Transverse colon (tissue), 4 donors: ENCODE results near the gene HVCN1. TPM values are rescaled to one million over a fixed set of nuclear protein-coding genes. Genes with fewer than 3 reads are reported as not detected.

Source experiments
- DNase-seq: peaks from one replicate; pipeline ENCODE4 v3.0.0-alpha.2; 2019
- H3K27ac ChIP-seq, 4 donors: fragments of 200-600 bp; sonication (generic); 2 replicates each; pipeline ENCODE4 v1.5.1; 2016 to 2018; ENCODE audit warnings: inconsistent platforms in 4 of 4
- H3K27me3 ChIP-seq: fragments of 200-600 bp; sonication (generic); 2 replicates; pipeline ENCODE4 v1.5.1; 2017; ENCODE audit warnings: inconsistent platforms
- H3K36me3 ChIP-seq, 4 donors: fragments of 200-600 bp; sonication (generic); 2 replicates each; pipeline ENCODE4 v1.5.1; 2017 to 2019; ENCODE audit warnings: inconsistent platforms in 4 of 4
- H3K4me1 ChIP-seq, 4 donors: fragments of 200-600 bp; sonication (generic); 2 replicates each; pipeline ENCODE4 v1.5.1; 2017 to 2020; ENCODE audit warnings: inconsistent platforms in 4 of 4
- H3K4me3 ChIP-seq, 4 donors: fragments of 200-600 bp; sonication (generic); 1 replicate in 1 of 4; 2 replicates in 3 of 4; pipeline versions ENCODE4 v1.5.1 to v1.6.1; 2017 to 2019; ENCODE audit warnings: inconsistent platforms in 4 of 4
- H3K9me3 ChIP-seq, 2 donors: fragments of 200-600 bp; sonication (generic); 2 replicates each; pipeline ENCODE4 v1.5.1; 2017 to 2019; ENCODE audit warnings: inconsistent platforms in 2 of 2
- EP300 ChIP-seq: sonication (generic); formaldehyde crosslinking; IDR thresholded peaks from one replicate; pipeline ENCODE4 v1.6.1; 2017; ENCODE audit warnings: antibody characterized with exemption, low read depth
- POLR2A ChIP-seq: fragments of 450-650 bp; IDR thresholded peaks from one replicate; pipeline ENCODE4 v1.6.1; 2016; ENCODE audit warnings: antibody characterized with exemption, mild to moderate bottlenecking, moderate library complexity
- POLR2AphosphoS5 ChIP-seq, 3 donors: sonication (generic); formaldehyde crosslinking; IDR thresholded peaks; one replicate each; pipeline ENCODE4 v1.6.1; 2016; ENCODE audit warnings: antibody characterized with exemption in 3 of 3
- WGBS, 2 donors: methylation state at CpG; one replicate each; pipeline ENCODE4 v1.1.5; 2018; ENCODE audit warnings: low coverage in 1 of 2; 5-methylcytosine and 5-hydroxymethylcytosine counted together
- in situ Hi-C, 4 donors: fragments of 200-750 bp; cut with MboI; loops; one replicate each; pipeline versions ENCODE4 v1.15.0 to v1.15.1; 2017; ENCODE audit warnings: low sequenced_read_pairs in 3 of 4, low pct_ligation_motif_present in 1 of 4, low pct_unique_long_range_greater_than_20kb in 1 of 4
- intact Hi-C: fragments of 100-400 bp; cut with DNase I; formaldehyde crosslinking; loops from one replicate; pipeline ENCODE4 v1.15.1; 2023; ENCODE audit warnings: low total_unique reads
- total RNA-seq, 4 donors: library from RNA; depleted of rRNA; stranded (reverse); fragments of >200 nt; gene quantifications; one replicate each; pipeline ENCODE4 v1.1.0, GENCODE V29; 2016
- TF ChIP-seq, protein P1 (sequence below), 5 experiments: fragments of 200-600 bp in 3 of 5; fragments of 450-650 bp in 2 of 5; sonication (generic) in 3 of 5; IDR thresholded peaks; 1 replicate in 2 of 5; 2 replicates in 3 of 5; pipeline ENCODE4 v1.5.1; 2016 to 2017; ENCODE audit warnings: antibody characterized with exemption in 5 of 5, inconsistent platforms in 3 of 5, mild to moderate bottlenecking in 2 of 5, moderate library complexity in 1 of 5

Gene HVCN1
- total RNA-seq, 4 donors from 2014 or later: 3.4 to 7.9 (median 7.3) TPM; not detected in 1

- Histone ChIP-seq H3K4me3 (no peak overlapping the region), H3K27me3 (no peaks in the 10 kb centered on the region), H3K36me3 (no peaks in the 10 kb centered on the region), H3K4me1 (peaks cover 0 to 7% (median 0%) of the 10 kb centered on the region in 4 donors), H3K9me3 (no peaks in the 10 kb centered on the region), H3K27ac (peak overlapping the region in 1 of 4 donors; percentile 0)
- TF ChIP-seq, protein P1, sequence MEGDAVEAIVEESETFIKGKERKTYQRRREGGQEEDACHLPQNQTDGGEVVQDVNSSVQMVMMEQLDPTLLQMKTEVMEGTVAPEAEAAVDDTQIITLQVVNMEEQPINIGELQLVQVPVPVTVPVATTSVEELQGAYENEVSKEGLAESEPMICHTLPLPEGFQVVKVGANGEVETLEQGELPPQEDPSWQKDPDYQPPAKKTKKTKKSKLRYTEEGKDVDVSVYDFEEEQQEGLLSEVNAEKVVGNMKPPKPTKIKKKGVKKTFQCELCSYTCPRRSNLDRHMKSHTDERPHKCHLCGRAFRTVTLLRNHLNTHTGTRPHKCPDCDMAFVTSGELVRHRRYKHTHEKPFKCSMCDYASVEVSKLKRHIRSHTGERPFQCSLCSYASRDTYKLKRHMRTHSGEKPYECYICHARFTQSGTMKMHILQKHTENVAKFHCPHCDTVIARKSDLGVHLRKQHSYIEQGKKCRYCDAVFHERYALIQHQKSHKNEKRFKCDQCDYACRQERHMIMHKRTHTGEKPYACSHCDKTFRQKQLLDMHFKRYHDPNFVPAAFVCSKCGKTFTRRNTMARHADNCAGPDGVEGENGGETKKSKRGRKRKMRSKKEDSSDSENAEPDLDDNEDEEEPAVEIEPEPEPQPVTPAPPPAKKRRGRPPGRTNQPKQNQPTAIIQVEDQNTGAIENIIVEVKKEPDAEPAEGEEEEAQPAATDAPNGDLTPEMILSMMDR (IDR thresholded peaks at IDR 0.05): no peak
- TF ChIP-seq POLR2A (no peak), EP300 (no peak), POLR2AphosphoS5 (IDR thresholded peaks at IDR 0.05) (no peak)
- in situ Hi-C loops (no loop called here), intact Hi-C loops (loop anchor here (2.0 kb wide), 1 partner anchor 519 kb away; no protein-coding TSS in a partner anchor)
- WGBS, 2 donors: 81 to 100% methylated on average over 1 to 4 of the region's 4 CpGs
- DNase-seq: no peak
These were observed 10.9 kb downstream of the HVCN1 start for GRCh38 chr12:110677982-110678381.

DNA sequence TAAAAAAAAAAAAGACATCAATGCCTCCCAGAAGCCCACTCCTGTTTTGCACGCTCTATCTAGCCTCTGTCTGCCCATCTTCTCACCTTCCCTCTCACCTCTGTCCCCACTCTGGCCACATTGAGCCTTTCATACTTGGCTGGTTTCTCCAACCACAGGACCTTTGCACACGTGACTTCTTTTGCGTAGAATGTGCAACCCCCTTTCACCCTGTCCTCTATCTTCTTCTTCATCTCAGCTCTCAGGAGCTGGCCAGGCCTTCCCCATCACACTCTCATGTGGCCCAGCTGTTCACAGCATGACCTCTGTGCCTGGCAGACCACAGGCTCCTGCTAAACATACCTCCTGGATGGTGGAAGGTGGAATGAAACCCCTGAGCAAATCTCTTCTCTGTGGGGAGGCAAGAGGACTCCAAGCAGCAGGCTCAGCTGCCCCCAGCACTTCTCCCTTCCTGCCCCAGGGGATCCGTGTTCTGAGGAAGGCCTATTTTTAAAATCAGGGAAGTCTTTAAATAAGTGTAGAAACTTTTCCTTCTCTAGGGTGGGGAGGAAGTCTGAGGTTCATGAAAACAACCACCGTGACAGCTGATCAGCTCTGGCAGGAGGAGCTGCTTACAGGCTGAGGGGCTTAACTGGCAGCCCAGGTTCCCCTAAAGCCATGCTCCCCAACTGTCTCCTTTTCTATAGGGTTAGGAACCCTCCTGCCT lies 11.6 kb downstream of the HVCN1 start:
- no peaks in the 10 kb centered on the region for H3K27me3 ChIP-seq
- intact Hi-C loops (loop anchor here (2.0 kb wide), 1 partner anchor 519 kb away; no protein-coding TSS in a partner anchor), in situ Hi-C loops (no loop called here)
- TF ChIP-seq POLR2AphosphoS5 (IDR thresholded peaks at IDR 0.05) (no peak), POLR2A (no peak), EP300 (no peak)
- TF ChIP-seq, protein P1 (IDR thresholded peaks at IDR 0.05): no peak
- H3K36me3 ChIP-seq: no peaks in the 10 kb centered on the region
- WGBS, 2 donors: 60 to 65% methylated on average over 3 to 5 of the region's 5 CpGs
- no peak overlapping the region for H3K4me3 ChIP-seq
- H3K9me3 ChIP-seq: no peaks in the 10 kb centered on the region
- peak overlapping the region in 1 of 4 donors; percentile 0 for H3K27ac ChIP-seq
- no peak for DNase-seq
- H3K4me1 ChIP-seq: peaks cover 0 to 7% (median 0%) of the 10 kb centered on the region in 4 donors

- H3K27ac ChIP-seq: no peak overlapping the region
- 86 to 100% methylated on average over 1 to 4 of the region's 4 CpGs for WGBS, 2 donors
These were observed 12.7 kb downstream of the HVCN1 start for GRCh38 chr12:110676171-110676570.

DNA sequence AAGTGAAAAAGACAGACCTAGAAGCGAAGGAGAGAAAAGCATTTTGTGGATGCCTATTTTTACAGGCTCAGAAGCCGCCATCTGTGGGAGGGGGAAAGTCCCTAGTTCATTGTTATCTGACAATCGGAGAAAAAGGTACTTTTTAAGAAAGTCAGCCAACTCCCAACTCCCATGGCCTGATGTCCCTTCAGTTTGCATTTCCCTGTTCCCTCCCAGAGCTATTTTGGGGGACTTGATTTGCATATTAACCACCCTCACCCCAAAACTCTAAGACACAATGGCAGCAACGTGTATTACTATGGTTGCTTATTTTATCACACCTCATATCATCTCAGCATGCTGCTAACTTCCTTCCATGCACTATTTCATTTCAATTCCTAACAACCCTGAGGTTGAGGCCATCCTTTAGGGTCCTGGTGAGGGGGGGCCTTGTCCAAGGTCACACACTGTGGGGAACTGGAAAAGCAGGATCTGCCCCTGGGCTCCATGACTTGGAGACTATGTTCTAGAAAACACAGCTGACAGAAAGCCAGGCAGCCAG lies 18.7 kb downstream of the HVCN1 start:
- WGBS, 2 donors: 35 to 55% methylated on average over 4 of the region's 4 CpGs
- in situ Hi-C loops: no loop called here

More at GRCh38 chr12:110676171-110676570, 12.7 kb downstream of the HVCN1 start:
- TF ChIP-seq POLR2AphosphoS5 (IDR thresholded peaks at IDR 0.05) (no peak), POLR2A (no peak), EP300 (no peak)
- TF ChIP-seq, protein P1 (IDR thresholded peaks at IDR 0.05): no peak
- Histone ChIP-seq H3K36me3 (no peaks in the 10 kb centered on the region), H3K9me3 (no peaks in the 10 kb centered on the region), H3K4me3 (no peak overlapping the region), H3K27me3 (no peaks in the 10 kb centered on the region), H3K4me1 (peaks cover 0 to 7% (median 0%) of the 10 kb centered on the region in 4 donors)
- DNase-seq: no peak
- intact Hi-C loops (loop anchor here (2.0 kb wide), 1 partner anchor 521 kb away; no protein-coding TSS in a partner anchor), in situ Hi-C loops (no loop called here)

More for the DNA sequence above, 18.7 kb downstream of the HVCN1 start:
- no peaks in the 10 kb centered on the region for H3K4me1 ChIP-seq
- TF ChIP-seq POLR2A (no peak), POLR2AphosphoS5 (IDR thresholded peaks at IDR 0.05) (no peak), EP300 (no peak)
- TF ChIP-seq, protein P1 (IDR thresholded peaks at IDR 0.05): no peak
- peaks cover 0 to 6% of the 10 kb centered on the region in 2 donors for H3K9me3 ChIP-seq
- no peak overlapping the region for H3K27ac ChIP-seq
- DNase-seq: no peak
- intact Hi-C loops: no loop called here
- H3K4me3 ChIP-seq: no peak overlapping the region
- H3K27me3 ChIP-seq: no peaks in the 10 kb centered on the region
- no peaks in the 10 kb centered on the region for H3K36me3 ChIP-seq
